ENCODE data around the gene LHFPL3. TPM values are rescaled to one million over a fixed set of nuclear protein-coding genes. Genes with fewer than 3 reads are reported as not detected.

Gene LHFPL3
- total and polyA plus RNA-seq, 2 of the 13 experiments (the other 11 are each of a cell fraction or from before 2014, with no cell fraction given) = not detected

DNA sequence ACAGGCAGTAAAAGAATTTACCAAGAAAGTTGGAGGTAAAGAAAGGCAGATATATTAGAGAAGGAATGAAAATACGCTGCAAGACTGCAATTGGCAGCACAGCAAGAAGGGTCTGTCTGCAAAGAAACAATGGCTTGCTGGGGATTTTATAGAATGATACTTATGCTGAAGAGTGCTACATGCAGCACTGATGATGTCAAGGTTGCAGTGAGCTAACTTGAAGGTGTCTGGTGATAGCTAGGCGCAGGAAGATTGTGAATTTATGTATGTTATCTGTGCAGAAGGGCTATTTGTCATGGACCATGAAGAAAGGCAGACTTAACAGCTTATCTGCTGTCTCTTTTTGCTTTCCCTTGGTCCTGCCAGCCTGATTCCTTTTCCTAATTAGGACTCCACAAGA is 366.3 kb downstream of the LHFPL3 start:
- POLR2A ChIA-PET = no interaction called here
- Histone ChIP-seq H3K4me2 (ENCODE audit: low read depth, low read length) (no peak overlapping the region), H3K27ac (ENCODE audit: extremely low read length, insufficient read depth, low read length) (no peak overlapping the region), H3K9me3 (ENCODE audit: low read length) (peaks cover 6% of the 10 kb centered on the region), H3K36me3 (replicated peaks in 1 of 2; ENCODE audit: control insufficient read depth in 1 of 2, insufficient read depth in 2 of 2, low read length in 2 of 2) (no peaks in the 10 kb centered on the region), H3K27me3 (ENCODE audit: control insufficient read depth in 1 of 2, insufficient read depth in 2 of 2, low read length in 2 of 2) (no peaks in the 10 kb centered on the region), H3K4me1 (ENCODE audit: insufficient read depth, low read length) (no peaks in the 10 kb centered on the region), H3K4me3 (replicated peaks in 1 of 3; ENCODE audit: insufficient read depth in 1 of 3, low read depth in 2 of 3, low read length in 3 of 3) (no peak overlapping the region), H3K79me2 (ENCODE audit: insufficient read depth, low read length) (no peaks in the 10 kb centered on the region), H3K9ac (ENCODE audit: insufficient read depth, low read depth, low read length) (no peak overlapping the region), H4K20me1 (ENCODE audit: insufficient read depth, low read length) (no peaks in the 10 kb centered on the region), H2AFZ (ENCODE audit: low read length) (no peak overlapping the region)
- CTCF ChIA-PET (ENCODE audit: low intra/inter-chr PET ratio, low total read pairs) = no interaction called here
- no peak for TF ChIP-seq NPAS2 (CRISPR knock-in tag; IDR thresholded peaks at IDR 0.05; ENCODE audit: borderline replicate concordance)
- no peak for TF ChIP-seq ZEB1 (IDR thresholded peaks at IDR 0.05; ENCODE audit: insufficient replicate concordance, low read depth)
- TF ChIP-seq ZSCAN22 (CRISPR knock-in tag; IDR thresholded peaks at IDR 0.05) = no peak
- TF ChIP-seq, protein P1, sequence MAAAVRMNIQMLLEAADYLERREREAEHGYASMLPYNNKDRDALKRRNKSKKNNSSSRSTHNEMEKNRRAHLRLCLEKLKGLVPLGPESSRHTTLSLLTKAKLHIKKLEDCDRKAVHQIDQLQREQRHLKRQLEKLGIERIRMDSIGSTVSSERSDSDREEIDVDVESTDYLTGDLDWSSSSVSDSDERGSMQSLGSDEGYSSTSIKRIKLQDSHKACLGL (CRISPR knock-in tag; IDR thresholded peaks at IDR 0.05) = no peak
- TF ChIP-seq, protein P2, sequence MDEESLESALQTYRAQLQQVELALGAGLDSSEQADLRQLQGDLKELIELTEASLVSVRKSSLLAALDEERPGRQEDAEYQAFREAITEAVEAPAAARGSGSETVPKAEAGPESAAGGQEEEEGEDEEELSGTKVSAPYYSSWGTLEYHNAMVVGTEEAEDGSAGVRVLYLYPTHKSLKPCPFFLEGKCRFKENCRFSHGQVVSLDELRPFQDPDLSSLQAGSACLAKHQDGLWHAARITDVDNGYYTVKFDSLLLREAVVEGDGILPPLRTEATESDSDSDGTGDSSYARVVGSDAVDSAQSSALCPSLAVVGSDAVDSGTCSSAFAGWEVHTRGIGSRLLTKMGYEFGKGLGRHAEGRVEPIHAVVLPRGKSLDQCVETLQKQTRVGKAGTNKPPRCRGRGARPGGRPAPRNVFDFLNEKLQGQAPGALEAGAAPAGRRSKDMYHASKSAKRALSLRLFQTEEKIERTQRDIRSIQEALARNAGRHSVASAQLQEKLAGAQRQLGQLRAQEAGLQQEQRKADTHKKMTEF (CRISPR knock-in tag; IDR thresholded peaks at IDR 0.05) = no peak
- TF ChIP-seq, protein P3, sequence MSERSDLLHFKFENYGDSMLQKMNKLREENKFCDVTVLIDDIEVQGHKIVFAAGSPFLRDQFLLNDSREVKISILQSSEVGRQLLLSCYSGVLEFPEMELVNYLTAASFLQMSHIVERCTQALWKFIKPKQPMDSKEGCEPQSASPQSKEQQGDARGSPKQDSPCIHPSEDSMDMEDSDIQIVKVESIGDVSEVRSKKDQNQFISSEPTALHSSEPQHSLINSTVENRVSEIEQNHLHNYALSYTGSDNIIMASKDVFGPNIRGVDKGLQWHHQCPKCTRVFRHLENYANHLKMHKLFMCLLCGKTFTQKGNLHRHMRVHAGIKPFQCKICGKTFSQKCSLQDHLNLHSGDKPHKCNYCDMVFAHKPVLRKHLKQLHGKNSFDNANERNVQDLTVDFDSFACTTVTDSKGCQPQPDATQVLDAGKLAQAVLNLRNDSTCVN (CRISPR knock-in tag; IDR thresholded peaks at IDR 0.05; ENCODE audit: borderline replicate concordance) = no peak
- TF ChIP-seq, protein P4, sequence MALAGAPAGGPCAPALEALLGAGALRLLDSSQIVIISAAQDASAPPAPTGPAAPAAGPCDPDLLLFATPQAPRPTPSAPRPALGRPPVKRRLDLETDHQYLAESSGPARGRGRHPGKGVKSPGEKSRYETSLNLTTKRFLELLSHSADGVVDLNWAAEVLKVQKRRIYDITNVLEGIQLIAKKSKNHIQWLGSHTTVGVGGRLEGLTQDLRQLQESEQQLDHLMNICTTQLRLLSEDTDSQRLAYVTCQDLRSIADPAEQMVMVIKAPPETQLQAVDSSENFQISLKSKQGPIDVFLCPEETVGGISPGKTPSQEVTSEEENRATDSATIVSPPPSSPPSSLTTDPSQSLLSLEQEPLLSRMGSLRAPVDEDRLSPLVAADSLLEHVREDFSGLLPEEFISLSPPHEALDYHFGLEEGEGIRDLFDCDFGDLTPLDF (CRISPR knock-in tag; IDR thresholded peaks at IDR 0.05) = no peak
- TF ChIP-seq, protein P5, sequence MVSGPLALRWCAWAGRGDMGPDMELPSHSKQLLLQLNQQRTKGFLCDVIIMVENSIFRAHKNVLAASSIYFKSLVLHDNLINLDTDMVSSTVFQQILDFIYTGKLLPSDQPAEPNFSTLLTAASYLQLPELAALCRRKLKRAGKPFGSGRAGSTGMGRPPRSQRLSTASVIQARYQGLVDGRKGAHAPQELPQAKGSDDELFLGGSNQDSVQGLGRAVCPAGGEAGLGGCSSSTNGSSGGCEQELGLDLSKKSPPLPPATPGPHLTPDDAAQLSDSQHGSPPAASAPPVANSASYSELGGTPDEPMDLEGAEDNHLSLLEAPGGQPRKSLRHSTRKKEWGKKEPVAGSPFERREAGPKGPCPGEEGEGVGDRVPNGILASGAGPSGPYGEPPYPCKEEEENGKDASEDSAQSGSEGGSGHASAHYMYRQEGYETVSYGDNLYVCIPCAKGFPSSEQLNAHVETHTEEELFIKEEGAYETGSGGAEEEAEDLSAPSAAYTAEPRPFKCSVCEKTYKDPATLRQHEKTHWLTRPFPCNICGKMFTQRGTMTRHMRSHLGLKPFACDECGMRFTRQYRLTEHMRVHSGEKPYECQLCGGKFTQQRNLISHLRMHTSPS (CRISPR knock-in tag; IDR thresholded peaks at IDR 0.05; ENCODE audit: low read depth) = no peak
- TF ChIP-seq, protein P6, sequence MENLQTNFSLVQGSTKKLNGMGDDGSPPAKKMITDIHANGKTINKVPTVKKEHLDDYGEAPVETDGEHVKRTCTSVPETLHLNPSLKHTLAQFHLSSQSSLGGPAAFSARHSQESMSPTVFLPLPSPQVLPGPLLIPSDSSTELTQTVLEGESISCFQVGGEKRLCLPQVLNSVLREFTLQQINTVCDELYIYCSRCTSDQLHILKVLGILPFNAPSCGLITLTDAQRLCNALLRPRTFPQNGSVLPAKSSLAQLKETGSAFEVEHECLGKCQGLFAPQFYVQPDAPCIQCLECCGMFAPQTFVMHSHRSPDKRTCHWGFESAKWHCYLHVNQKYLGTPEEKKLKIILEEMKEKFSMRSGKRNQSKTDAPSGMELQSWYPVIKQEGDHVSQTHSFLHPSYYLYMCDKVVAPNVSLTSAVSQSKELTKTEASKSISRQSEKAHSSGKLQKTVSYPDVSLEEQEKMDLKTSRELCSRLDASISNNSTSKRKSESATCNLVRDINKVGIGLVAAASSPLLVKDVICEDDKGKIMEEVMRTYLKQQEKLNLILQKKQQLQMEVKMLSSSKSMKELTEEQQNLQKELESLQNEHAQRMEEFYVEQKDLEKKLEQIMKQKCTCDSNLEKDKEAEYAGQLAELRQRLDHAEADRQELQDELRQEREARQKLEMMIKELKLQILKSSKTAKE (CRISPR knock-in tag; IDR thresholded peaks at IDR 0.05; ENCODE audit: borderline replicate concordance) = no peak
- no peak for TF ChIP-seq ZNF484 (CRISPR knock-in tag; IDR thresholded peaks at IDR 0.05; ENCODE audit: borderline replicate concordance, low read depth)
- ATAC-seq (no peak), FAIRE-seq (no peak), DNase-seq (ENCODE audit: low spot score) (no peak)
- in situ Hi-C loops (cut with HindIII; ENCODE audit: extremely low pct_ligation_motif_present, low pct_unique_long_range_greater_than_20kb) = no loop called here
- intact Hi-C loops (cut with micrococcal nuclease; ENCODE audit: unreplicated experiment) = no loop called here
- 10% methylated on average over 2 of the region's 2 CpGs for WGBS (ENCODE audit: low lambda C conversion rate)
- no TSS peak for BruUV-seq (replicated peaks)
